Superior temporal gyrus (tissue), 1 donor: ENCODE data around the gene MFSD6L.
"Not testable (repeated sequence)": the region's sequence is repeated elsewhere in the genome, so short reads cannot be mapped to it uniquely, and the experiment has no call there.

ENCODE experiments used
- DNase-seq: peaks from one replicate; pipeline ENCODE4 v3.0.0-alpha.2; 2016; ENCODE audit errors: extremely low spot score

MFSD6L gene

GRCh38 chr17:8826808-8827435 lies 27.8 kb upstream of the MFSD6L start:
- no peak for DNase-seq

- DNase-seq: no peak
These were observed 26.6 kb upstream of the MFSD6L start for GRCh38 chr17:8825802-8826201.

- DNase-seq: no peak
These were observed 24.1 kb upstream of the MFSD6L start for GRCh38 chr17:8823279-8823678.

DNA sequence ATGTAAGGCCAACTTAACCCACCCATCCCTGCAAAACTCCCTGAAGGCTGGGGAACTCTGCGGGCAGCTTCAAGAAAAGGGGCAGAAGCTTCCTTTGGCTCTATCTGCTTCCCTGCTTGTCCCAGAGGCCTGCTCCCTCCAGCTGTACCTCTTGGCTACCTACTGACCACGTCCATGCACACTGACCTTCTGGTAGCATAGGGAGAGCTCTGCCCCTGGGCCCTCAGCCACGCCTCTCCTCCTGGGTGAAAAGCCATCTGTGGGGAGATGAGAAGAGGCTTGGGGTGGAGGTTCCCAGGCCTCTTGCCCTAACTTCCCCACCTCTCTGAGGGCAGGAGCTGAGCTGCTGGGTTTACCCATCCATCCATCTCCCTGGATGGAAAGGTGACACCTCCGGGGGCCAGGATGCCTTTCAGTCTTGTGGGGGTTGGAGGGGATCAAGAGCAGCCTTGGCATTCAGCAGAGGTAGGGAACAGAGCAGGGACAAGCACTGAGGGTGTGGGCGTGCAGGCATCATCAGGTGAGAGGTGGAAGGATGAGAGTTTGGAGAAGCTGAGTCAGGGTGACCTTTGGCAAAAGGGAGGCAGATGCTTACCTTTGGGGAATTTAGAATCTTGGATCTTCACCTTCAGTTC lies 23.4 kb upstream of the MFSD6L start:
- no peak for DNase-seq

GRCh38 chr17:8821446-8822105 lies 22.4 kb upstream of the MFSD6L start:
- no peak for DNase-seq

DNA sequence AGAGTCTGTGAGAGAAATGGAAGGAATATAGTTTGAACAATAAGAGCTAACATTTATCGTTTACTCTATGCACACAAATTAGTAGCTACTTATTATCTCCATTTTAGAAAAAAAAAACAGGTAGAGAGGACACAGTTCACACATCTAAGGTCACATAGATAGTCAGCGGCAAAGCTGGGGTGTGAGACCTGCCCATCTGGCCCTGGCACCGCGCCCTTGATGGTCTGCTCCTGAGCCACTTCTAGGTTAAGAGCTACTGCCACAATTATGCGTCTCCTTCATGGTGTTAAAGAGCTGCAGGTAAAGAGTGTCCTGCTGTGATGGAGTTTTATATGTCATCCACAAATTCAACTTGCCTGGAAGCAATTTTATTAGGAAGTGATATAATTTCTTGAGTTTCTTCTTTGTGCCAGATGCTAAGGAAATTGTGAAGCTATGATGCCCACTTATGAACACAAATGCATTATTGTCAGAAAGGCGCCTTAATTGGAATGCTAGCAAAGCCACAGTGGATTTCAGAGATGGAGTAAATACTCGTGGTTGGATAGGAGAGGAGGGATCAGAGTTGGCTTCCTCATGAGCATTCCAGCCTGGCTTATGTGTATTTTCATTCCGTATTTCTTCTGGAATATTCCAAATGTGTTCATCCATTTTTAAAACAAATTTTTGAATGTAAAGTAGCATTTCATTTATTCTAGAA lies 21.3 kb upstream of the MFSD6L start:
- DNase-seq: no peak

DNA sequence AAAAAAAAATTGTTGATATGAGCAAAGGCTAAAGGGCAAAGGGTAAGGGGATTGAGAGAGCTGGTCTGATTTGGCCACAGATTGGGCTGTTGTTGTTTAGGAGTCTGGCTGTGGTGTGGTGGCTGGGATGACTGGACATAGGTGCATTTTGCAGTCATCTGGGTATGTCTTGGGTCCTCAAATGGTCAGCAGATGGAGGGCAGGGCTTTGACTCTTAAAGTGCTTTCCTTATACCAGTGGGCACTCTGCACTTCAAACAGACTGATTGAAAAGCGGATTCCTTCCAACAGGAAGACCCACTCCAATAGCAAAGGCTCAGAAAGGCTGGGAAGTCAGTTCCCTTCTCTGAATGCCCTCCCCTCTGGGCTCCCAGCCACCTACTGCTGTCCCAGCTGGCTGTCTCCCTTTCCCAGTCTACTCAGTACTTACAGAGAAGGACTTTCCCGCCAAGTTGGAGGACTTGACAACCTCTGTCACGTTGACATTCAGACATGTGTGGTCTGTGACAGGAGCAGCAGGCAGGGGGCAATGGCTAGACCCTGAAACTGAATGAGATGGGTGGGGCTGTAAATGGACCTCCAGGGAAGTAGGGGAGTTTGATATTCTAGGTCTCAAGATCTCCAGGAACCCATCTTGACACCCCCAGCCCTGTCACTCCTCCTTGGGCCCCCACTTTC lies 19.6 kb upstream of the MFSD6L start:
- DNase-seq: no peak

DNA sequence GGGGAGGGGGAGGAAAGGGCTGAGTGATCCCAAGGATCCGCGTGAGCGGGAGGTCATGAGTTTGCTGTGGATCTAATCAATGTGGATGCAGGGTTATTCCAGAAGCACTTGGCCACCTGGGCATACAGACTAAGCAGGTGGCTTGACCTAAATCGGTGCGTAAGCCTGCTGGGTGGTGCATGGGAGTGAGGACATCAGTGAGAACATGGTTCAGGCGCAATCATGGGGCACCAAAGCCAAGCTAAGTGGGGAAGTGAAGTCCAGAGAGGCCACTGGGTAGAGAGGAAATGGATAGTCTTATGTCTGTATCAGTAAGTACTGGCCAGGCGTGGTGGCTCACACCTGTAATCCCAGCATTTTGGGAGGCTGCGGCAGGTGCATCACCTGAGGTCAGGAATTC lies 18.9 kb upstream of the MFSD6L start:
- DNase-seq: no peak

- peak; percentile 20 for DNase-seq
These were observed 7.9 kb upstream of the MFSD6L start for GRCh38 chr17:8806926-8807550.

DNA sequence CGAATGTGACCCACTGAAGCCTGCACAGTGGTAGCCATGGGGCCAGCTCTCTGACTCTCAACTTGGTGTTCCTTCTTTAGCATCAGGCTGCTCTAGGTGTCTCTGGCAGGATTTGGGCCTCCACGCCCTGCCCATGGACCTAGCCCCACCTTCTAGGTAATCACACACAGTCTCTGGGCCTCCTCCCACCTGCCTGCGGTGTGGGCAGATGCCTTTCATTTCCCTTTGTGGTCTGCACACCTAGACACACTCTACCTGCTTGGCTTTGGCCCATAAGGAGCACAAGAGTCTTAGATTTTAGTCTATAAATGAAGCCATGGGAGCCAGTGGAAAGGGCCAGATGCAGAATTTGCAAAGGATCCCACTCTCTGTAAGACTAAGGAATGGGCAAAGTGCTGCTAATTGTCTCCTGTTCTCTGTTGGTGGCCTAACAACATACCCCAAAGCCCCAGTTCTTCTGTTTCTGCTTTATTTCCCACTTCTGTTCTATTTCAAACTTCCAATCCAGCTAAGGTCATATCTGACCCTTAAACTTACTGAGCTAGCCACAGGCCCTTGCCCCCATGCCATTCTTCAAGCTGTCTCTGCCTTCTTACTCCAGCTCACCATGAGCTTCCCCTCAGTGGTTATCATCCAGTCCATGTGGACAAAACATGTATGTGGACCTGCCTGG lies 7.2 kb upstream of the MFSD6L start:
- DNase-seq: no peak

GRCh38 chr17:8805396-8805795 lies 6.2 kb upstream of the MFSD6L start:
- DNase-seq: not testable (repeated sequence)

GRCh38 chr17:8803531-8804420 lies 4.6 kb upstream of the MFSD6L start:
- DNase-seq: no peak

DNA sequence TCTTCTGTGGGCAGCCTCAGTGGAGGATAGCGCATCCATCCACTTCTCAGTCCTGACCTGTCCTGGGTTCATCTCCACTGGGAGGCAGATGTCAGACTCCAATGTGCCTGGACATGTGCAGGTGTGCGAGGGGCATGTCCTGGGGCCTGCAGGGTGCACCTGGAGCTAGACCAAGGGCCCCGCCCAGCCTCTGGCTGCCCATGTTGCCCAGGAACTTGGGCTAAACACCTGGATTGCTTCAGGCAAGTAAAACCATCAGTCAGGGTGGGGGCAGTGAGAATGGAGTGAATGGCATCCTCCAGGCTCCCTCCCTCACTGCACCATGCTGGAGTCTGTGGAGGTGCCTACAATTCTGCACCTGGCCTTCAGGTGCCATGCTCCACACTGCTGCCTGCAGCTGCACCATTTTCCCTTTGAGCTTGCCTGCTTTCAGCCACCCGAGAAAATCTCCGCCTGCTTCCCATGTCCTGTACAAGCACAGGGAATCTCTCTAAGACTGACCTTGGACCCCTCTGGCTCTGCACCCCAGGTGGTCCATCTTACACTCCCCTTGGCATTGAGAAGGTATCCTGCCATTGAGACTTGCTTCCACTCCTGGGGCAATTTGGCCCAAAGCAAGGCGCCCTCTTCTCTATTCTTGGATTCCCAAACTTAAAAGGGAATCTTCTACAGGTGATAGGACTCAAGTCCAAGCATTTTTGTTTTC lies 2.1 kb upstream of the MFSD6L start:
- DNase-seq: no peak

- no peak for DNase-seq
These were observed 1.5 kb upstream of the MFSD6L start for GRCh38 chr17:8800656-8801055.

DNA sequence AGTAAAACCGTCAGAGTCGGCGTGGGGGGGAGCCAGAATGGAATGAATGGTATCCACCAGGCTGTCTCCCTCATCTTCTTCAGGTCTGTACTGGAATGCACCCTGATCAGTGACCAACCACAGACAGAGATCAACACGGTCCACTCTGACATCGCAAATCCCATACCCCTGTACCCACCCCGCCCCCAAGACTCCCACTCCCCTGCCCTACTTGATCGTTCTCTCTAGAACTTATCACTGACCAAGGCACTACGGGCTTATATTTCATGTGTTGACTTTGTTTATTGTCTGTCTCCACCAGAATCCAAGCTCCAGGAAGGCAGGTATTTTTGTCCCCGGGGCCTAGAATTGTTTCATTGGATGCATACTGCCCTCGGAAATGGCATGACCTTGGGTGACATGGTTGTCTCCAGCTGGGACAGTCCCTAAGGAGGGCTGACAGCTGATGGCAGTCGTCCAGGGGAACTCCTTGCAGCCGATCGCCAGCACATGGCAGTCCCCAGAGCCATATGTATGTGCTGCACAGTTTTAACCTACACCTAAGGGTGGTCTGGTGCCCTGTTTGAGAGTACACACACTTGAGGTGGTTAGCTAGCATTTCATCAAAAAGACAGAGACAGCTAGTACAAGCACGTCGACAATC lies 526 bp upstream of the MFSD6L start:
- no peak for DNase-seq

- no peak for DNase-seq
These were observed 854 bp downstream of the MFSD6L start for GRCh38 chr17:8798176-8798845.

DNA sequence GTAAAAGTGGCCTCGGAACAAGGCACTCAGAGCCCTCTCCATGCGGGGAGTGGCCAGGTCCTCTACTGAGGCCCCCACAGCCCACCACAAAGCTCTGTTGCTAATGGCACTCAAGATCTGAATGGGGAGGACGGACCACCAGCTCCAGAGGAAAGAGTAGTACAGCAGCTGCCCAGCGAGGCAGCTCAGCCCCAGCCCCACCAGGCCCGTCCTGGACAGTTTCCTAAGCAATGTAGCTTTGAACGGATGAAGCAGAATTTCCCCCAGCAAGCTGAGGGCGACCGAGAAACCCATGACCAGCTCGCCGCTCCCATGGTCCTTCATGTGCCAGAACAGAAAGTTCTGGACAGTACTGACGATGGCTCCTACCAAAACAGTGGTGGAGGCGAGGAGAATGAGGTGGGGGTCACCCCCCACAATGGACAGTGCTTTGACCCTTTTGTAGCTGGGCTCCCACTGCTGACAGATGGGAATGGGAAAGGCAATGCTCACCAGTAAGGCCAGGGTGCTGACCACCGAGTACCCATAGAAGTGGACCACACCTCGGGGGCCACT lies 1.5 kb downstream of the MFSD6L start:
- DNase-seq: no peak

- DNase-seq: no peak
These were observed 4.5 kb downstream of the MFSD6L start for GRCh38 chr17:8794636-8795035.
